Right lobe of liver (tissue), 4 donors: ENCODE results near the gene ALK.

Experiments
- POLR2A ChIP-seq: fragments of 450-650 bp; IDR thresholded peaks from one replicate; pipeline ENCODE4 v1.6.1; 2017; ENCODE audit warnings: antibody characterized with exemption, mild to moderate bottlenecking
- TF ChIP-seq, protein P1 (sequence below), 4 donors: fragments of 200-600 bp in 3 of 4; fragments of 450-650 bp in 1 of 4; IDR thresholded peaks; one replicate each; pipeline versions ENCODE4 v1.5.1 to v1.8.0; 2016 to 2022; ENCODE audit warnings: antibody characterized with exemption in 4 of 4, mild to moderate bottlenecking in 2 of 4
- donor health status: DM: no; HTN: no; CAD: no.
- donor health status: DM: no; HTN: no; CAD: no.
- donor health status: DM: no; HTN: yes; CAD: no.

DNA sequence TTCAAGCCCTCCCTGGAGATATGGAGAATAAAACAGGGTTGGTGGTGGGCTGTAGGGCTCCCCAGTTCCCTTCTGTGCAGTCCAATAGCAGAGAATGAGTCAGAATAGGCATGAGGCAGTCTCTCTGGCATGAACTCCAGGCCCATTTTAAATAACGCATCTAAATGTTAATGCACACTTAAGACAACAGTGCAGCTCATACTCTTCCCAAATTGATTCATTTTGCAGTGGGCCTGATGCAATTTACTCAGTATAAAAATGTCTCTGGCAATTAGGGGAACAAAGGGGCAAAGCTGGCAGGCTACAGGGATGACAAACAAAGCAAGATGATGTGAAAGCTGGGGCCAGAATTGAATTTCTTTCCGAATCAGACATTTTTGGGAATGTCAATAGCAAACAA is 403.4 kb downstream of the ALK start:
- TF ChIP-seq, protein P1, sequence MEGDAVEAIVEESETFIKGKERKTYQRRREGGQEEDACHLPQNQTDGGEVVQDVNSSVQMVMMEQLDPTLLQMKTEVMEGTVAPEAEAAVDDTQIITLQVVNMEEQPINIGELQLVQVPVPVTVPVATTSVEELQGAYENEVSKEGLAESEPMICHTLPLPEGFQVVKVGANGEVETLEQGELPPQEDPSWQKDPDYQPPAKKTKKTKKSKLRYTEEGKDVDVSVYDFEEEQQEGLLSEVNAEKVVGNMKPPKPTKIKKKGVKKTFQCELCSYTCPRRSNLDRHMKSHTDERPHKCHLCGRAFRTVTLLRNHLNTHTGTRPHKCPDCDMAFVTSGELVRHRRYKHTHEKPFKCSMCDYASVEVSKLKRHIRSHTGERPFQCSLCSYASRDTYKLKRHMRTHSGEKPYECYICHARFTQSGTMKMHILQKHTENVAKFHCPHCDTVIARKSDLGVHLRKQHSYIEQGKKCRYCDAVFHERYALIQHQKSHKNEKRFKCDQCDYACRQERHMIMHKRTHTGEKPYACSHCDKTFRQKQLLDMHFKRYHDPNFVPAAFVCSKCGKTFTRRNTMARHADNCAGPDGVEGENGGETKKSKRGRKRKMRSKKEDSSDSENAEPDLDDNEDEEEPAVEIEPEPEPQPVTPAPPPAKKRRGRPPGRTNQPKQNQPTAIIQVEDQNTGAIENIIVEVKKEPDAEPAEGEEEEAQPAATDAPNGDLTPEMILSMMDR (IDR thresholded peaks at IDR 0.05), result no peak
- TF ChIP-seq POLR2A, result no peak
